Measurements from ENCODE around the gene SYNDIG1.

SYNDIG1 gene

GRCh38 chr20:24446811-24447210, 22.6 kb upstream of the SYNDIG1 start:
- DNase-seq (ENCODE audit: extremely low read depth in 1 of 2, low read depth in 1 of 2): no peak

- DNase-seq (ENCODE audit: extremely low read depth in 1 of 2, low read depth in 1 of 2): no peak
Observed at GRCh38 chr20:24448170-24448569, 21.3 kb upstream of the SYNDIG1 start.

- DNase-seq (ENCODE audit: extremely low read depth in 1 of 2, low read depth in 1 of 2): no peak
Observed at GRCh38 chr20:24449026-24449720, 20.3 kb upstream of the SYNDIG1 start.

- no peak for DNase-seq (ENCODE audit: extremely low read depth in 1 of 2, low read depth in 1 of 2)
Observed at GRCh38 chr20:24450177-24450576, 19.3 kb upstream of the SYNDIG1 start.

GRCh38 chr20:24450624-24451376, 18.6 kb upstream of the SYNDIG1 start:
- no peak for DNase-seq (ENCODE audit: extremely low read depth in 1 of 2, low read depth in 1 of 2)

GRCh38 chr20:24451428-24451827, 18.0 kb upstream of the SYNDIG1 start:
- DNase-seq (ENCODE audit: extremely low read depth in 1 of 2, low read depth in 1 of 2): no peak

GRCh38 chr20:24452016-24452415, 17.4 kb upstream of the SYNDIG1 start:
- DNase-seq (ENCODE audit: extremely low read depth in 1 of 2, low read depth in 1 of 2): no peak

- no peak for DNase-seq (ENCODE audit: extremely low read depth in 1 of 2, low read depth in 1 of 2)
Observed at GRCh38 chr20:24452498-24453127, 16.8 kb upstream of the SYNDIG1 start.

GRCh38 chr20:24453869-24454268, 15.6 kb upstream of the SYNDIG1 start:
- no peak for DNase-seq (ENCODE audit: extremely low read depth in 1 of 2, low read depth in 1 of 2)

GRCh38 chr20:24455081-24455480, 14.3 kb upstream of the SYNDIG1 start:
- DNase-seq (ENCODE audit: extremely low read depth in 1 of 2, low read depth in 1 of 2): no peak

GRCh38 chr20:24456398-24456781, 13.0 kb upstream of the SYNDIG1 start:
- no peak for DNase-seq (ENCODE audit: extremely low read depth in 1 of 2, low read depth in 1 of 2)

GRCh38 chr20:24458436-24458835, 11.0 kb upstream of the SYNDIG1 start:
- DNase-seq (ENCODE audit: extremely low read depth in 1 of 2, low read depth in 1 of 2): no peak

- DNase-seq (ENCODE audit: extremely low read depth in 1 of 2, low read depth in 1 of 2): no peak
Observed at GRCh38 chr20:24459733-24460132, 9.7 kb upstream of the SYNDIG1 start.

- DNase-seq (ENCODE audit: extremely low read depth in 1 of 2, low read depth in 1 of 2): no peak
Observed at GRCh38 chr20:24460712-24461111, 8.7 kb upstream of the SYNDIG1 start.

- no peak for DNase-seq (ENCODE audit: extremely low read depth in 1 of 2, low read depth in 1 of 2)
Observed at GRCh38 chr20:24461848-24462247, 7.6 kb upstream of the SYNDIG1 start.

- DNase-seq (ENCODE audit: extremely low read depth in 1 of 2, low read depth in 1 of 2): no peak
Observed at GRCh38 chr20:24462460-24463010, 6.9 kb upstream of the SYNDIG1 start.

- DNase-seq (ENCODE audit: extremely low read depth in 1 of 2, low read depth in 1 of 2): no peak
Observed at GRCh38 chr20:24465159-24465558, 4.3 kb upstream of the SYNDIG1 start.

GRCh38 chr20:24465730-24466129, 3.7 kb upstream of the SYNDIG1 start:
- no peak for DNase-seq (ENCODE audit: extremely low read depth in 1 of 2, low read depth in 1 of 2)

GRCh38 chr20:24468401-24469115, 871 bp upstream of the SYNDIG1 start:
- no peak for DNase-seq (ENCODE audit: extremely low read depth in 1 of 2, low read depth in 1 of 2)

- DNase-seq (ENCODE audit: extremely low read depth in 1 of 2, low read depth in 1 of 2): no peak
Observed at GRCh38 chr20:24469894-24470745, 691 bp downstream of the SYNDIG1 start.
